GM12878 (cell line): ENCODE measurements around the gene PERCC1. TPM values are rescaled to one million over a fixed set of nuclear protein-coding genes. Genes with fewer than 3 reads are reported as not detected.

Experiments
- ATAC-seq: fragments of 200-7000 bp; cut with Tn5 transposase; 3 replicates; pipeline ENCODE4 v1.9.1; 2020; ENCODE audit warnings: mild to moderate bottlenecking, moderate library complexity
- BruUV-seq: library from RNA; stranded (reverse); fragments of 400-500 nt; replicated peaks from 2 replicates; lab custom pipeline; 2021; lab: Mats Ljungman, UMichigan
- CTCF ChIA-PET: fragments of 300-600 bp; sonication (Branson Sonifier 250); formaldehyde crosslinking; extraction: SDS; loops from one replicate; lab custom pipeline; 2021; ENCODE audit warnings: inconsistent platforms; lab: Yijun Ruan, JAX
- POLR2A ChIA-PET: fragments of 350-600 bp; formaldehyde crosslinking; extraction: SDS; loops from one replicate; lab custom pipeline; 2021; ENCODE audit warnings: inconsistent platforms; lab: Charles Lee
- RAD21 ChIA-PET: fragments of 300-600 bp; sonication (Branson Sonifier 250); formaldehyde crosslinking; loops from one replicate; lab custom pipeline; 2023; ENCODE audit warnings: antibody characterized with exemption; ENCODE audit not compliant: unreplicated experiment; lab: Charles Lee
- SMC1A ChIA-PET: fragments of 300-600 bp; sonication (Branson Sonifier 250); formaldehyde crosslinking; loops from one replicate; lab custom pipeline; 2023; ENCODE audit not compliant: unreplicated experiment, uncharacterized antibody; lab: Charles Lee
- DNase-seq: peaks from one replicate; pipeline ENCODE4 v3.0.0-alpha.2; 2011; ENCODE audit warnings: low read depth, low spot score
- FAIRE-seq: peaks from 3 replicates; lab custom pipeline; 2011; peaks lifted over from hg19 to GRCh38; lab: Jason Lieb, UNC
- H2AFZ ChIP-seq: 2 replicates; pipeline ENCODE4 v1.6.0; 2011; ENCODE audit warnings: low read depth, low read length, control low read depth; ENCODE audit not compliant: control insufficient read depth
- H3K27ac ChIP-seq: 2 replicates; pipeline ENCODE4 v1.5.1; 2011; ENCODE audit warnings: control low read depth; ENCODE audit not compliant: control insufficient read depth, insufficient read depth
- H3K27me3 ChIP-seq, 2 experiments: replicated peaks in 1 of 2; 2 replicates each; pipeline versions ENCODE4 v1.6.0 to v1.6.1; 2011; ENCODE audit warnings: low read length in 1 of 2; ENCODE audit not compliant: control insufficient read depth in 2 of 2, insufficient read depth in 2 of 2
- H3K36me3 ChIP-seq, 2 experiments: 2 replicates each; pipeline ENCODE4 v1.5.1; 2011; ENCODE audit warnings: low read length in 1 of 2; ENCODE audit not compliant: control insufficient read depth in 2 of 2, insufficient read depth in 2 of 2
- H3K4me1 ChIP-seq: 2 replicates; pipeline ENCODE4 v1.6.1; 2011; ENCODE audit warnings: mild to moderate bottlenecking, low read length, moderate library complexity, mixed read lengths; ENCODE audit not compliant: control insufficient read depth, insufficient read depth
- H3K4me2 ChIP-seq: 2 replicates; pipeline ENCODE4 v1.6.0; 2011; ENCODE audit warnings: control low read depth; ENCODE audit not compliant: control insufficient read depth, insufficient read depth
- H3K4me3 ChIP-seq: fragments of 200-600 bp; sonication (generic); 2 replicates; pipeline ENCODE4 v1.5.1; 2016
- H3K79me2 ChIP-seq: 2 replicates; pipeline ENCODE4 v1.6.0; 2011; ENCODE audit warnings: low read length; ENCODE audit not compliant: control insufficient read depth, insufficient read depth
- H3K9ac ChIP-seq: 2 replicates; pipeline ENCODE4 v1.8.0; 2011; ENCODE audit warnings: low read length, control low read depth, mixed read lengths; ENCODE audit not compliant: control insufficient read depth, insufficient read depth
- H3K9me3 ChIP-seq: replicated peaks from 3 replicates; pipeline ENCODE4 v1.5.1; 2011; ENCODE audit warnings: mild to moderate bottlenecking, low read length; ENCODE audit not compliant: control insufficient read depth, insufficient read depth
- H4K20me1 ChIP-seq: 2 replicates; pipeline ENCODE4 v1.6.0; 2011; ENCODE audit not compliant: control insufficient read depth, insufficient read depth
- BACH1 ChIP-seq: fragments of 450-650 bp; IDR thresholded peaks from 2 replicates; pipeline ENCODE4 v1.6.1; 2017; ENCODE audit warnings: mild to moderate bottlenecking, borderline replicate concordance
- CHD2 ChIP-seq: IDR thresholded peaks from 2 replicates; pipeline ENCODE4 v1.6.1; 2011; ENCODE audit warnings: low read depth, low read length, improper control_type of control experiment, borderline replicate concordance
- CREM ChIP-seq: IDR thresholded peaks from 2 replicates; pipeline ENCODE4 v1.6.1; 2014; ENCODE audit warnings: antibody characterized with exemption, low read depth
- EED ChIP-seq: sonication (generic); IDR thresholded peaks from 2 replicates; pipeline ENCODE4 v1.6.1; 2016; ENCODE audit warnings: antibody characterized with exemption, low read depth
- EZH2 ChIP-seq: IDR thresholded peaks from 2 replicates; pipeline ENCODE4 v1.6.1; 2012; ENCODE audit warnings: low read depth, mild to moderate bottlenecking, control low read depth, inconsistent platforms, low read length, borderline replicate concordance; ENCODE audit not compliant: control insufficient read depth
- HDAC2 ChIP-seq: fragments of 200-600 bp; sonication (generic); IDR thresholded peaks from 2 replicates; pipeline ENCODE4 v1.6.1; 2017
- IKZF1 ChIP-seq: fragments of 450-650 bp; conservative IDR thresholded peaks from 2 replicates; pipeline ENCODE4 v1.6.1; 2017; ENCODE audit warnings: antibody characterized with exemption, mild to moderate bottlenecking
- KLF5 ChIP-seq: fragments of 450-650 bp; IDR thresholded peaks from 2 replicates; pipeline ENCODE4 v1.6.1; 2014; ENCODE audit warnings: mild to moderate bottlenecking; ENCODE audit not compliant: partially characterized antibody
- LARP7 ChIP-seq: fragments of 450-650 bp; IDR thresholded peaks from 2 replicates; pipeline ENCODE4 v1.6.1; 2017; ENCODE audit warnings: mild to moderate bottlenecking
- RBBP5 ChIP-seq: fragments of 200-600 bp; sonication (generic); conservative IDR thresholded peaks from 2 replicates; pipeline ENCODE4 v1.6.1; 2016
- SPI1 ChIP-seq: IDR thresholded peaks from 2 replicates; pipeline ENCODE4 v1.6.1; 2011; ENCODE audit warnings: low read depth, mild to moderate bottlenecking, low read length, moderate library complexity, borderline replicate concordance; ENCODE audit not compliant: insufficient read depth
- ZSCAN29 ChIP-seq: fragments of 450-650 bp; IDR thresholded peaks from 2 replicates; pipeline ENCODE4 v1.6.1; 2017; ENCODE audit warnings: mild to moderate bottlenecking, moderate library complexity
- WGBS: methylation state at CpG from one replicate; pipeline ENCODE4 v1.1.6; 2016; ENCODE audit warnings: low lambda C conversion rate; ENCODE audit not compliant: insufficient replicate concordance, insufficient coverage; ENCODE audit errors: missing lambda C conversion rate; 5-methylcytosine and 5-hydroxymethylcytosine counted together
- in situ Hi-C: fragments of 300-500 bp; cut with MboI; formaldehyde crosslinking; loops from 9 replicates; pipeline ENCODE4 v1.14.3; 2018; ENCODE audit warnings: mixed read lengths
- intact Hi-C: fragments of 100-400 bp; cut with micrococcal nuclease; formaldehyde crosslinking; loops from one replicate; pipeline ENCODE4 v1.14.2; 2022; ENCODE audit not compliant: unreplicated experiment
- polyA plus RNA-seq, 11 experiments: library from polyadenylated mRNA; depleted of rRNA in 4 of 11; unstranded in 6 of 11; stranded (reverse) in 5 of 11; fragments of >200 nt; fragmentation: Nextera tagmentation in 4 of 11; fragmentation: Illumina TruSeq in 1 of 11; extraction: Ambion mirVana in 4 of 11; extraction: Trizol in 1 of 11; gene quantifications; 1 replicate in 1 of 11; 2 replicates in 10 of 11; pipeline versions ENCODE4 v1.2.1 to v1.2.3, GENCODE V29; 2011 to 2016; ENCODE audit warnings: inconsistent platforms in 2 of 11, missing spikeins in 2 of 11, low read depth in 1 of 11
- total RNA-seq, 4 experiments: library from RNA; depleted of rRNA in 3 of 4; stranded (reverse); fragments of >200 nt in 3 of 4; fragmentation: Illumina TruSeq in 1 of 4; extraction: Trizol in 1 of 4; gene quantifications; 2 replicates each; pipeline versions ENCODE4 v1.2.1 to v1.2.3, GENCODE V29; 2013 to 2021
- TF ChIP-seq, protein P1 (sequence below): IDR thresholded peaks from 2 replicates; pipeline ENCODE4 v1.6.1; 2012; ENCODE audit warnings: low read length, inconsistent platforms

PERCC1 gene
- total and polyA plus RNA-seq, 10 of the 15 experiments (the other 5 are each of a cell fraction or from before 2014, with no cell fraction given): not detected

DNA sequence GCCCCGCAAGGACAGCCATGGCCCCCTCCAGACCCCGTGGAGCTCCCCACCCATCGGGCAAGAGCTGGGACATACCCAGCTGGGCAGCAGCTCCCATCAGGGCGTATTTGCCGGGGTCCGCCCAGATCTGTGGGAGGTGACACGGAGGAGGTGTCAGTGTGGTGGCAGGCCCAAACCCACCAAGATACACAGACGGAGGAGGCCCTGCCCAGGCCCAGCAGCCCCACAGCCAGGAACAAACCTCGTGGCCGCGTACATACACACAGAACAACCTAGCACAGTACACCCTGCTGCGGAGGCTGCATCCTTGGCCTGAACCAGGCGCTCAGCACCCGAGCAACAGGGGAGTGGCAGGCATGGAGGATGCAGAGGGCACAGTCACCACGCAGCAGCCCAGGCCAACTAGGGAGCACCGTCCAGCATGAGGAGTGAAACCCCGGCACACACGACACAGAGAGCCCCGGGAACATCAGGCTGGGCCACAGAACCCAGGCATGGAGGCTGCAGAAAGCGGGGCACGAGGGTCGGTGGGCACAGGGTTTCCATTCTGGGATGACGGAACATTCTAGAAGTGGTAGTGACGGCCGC lies 18.4 kb downstream of the PERCC1 start:
- ChIA-PET RAD21 (no interaction called here), SMC1A (no interaction called here), POLR2A (no interaction called here), CTCF (no interaction called here)
- Histone ChIP-seq H3K27ac (no peak overlapping the region), H3K9ac (no peak overlapping the region), H3K4me2 (no peak overlapping the region), H3K27me3 (no peaks in the 10 kb centered on the region), H3K36me3 (no peaks in the 10 kb centered on the region; a peak in 2 of 4 replicates), H3K9me3 (no peaks in the 10 kb centered on the region), H3K4me1 (no peaks in the 10 kb centered on the region), H4K20me1 (no peaks in the 10 kb centered on the region), H3K79me2 (no peaks in the 10 kb centered on the region), H3K4me3 (no peak overlapping the region), H2AFZ (no peak overlapping the region)
- DNase-seq: no peak
- intact Hi-C loops (no loop called here), in situ Hi-C loops (no loop called here)
- ATAC-seq: no peak
- no TSS peak for BruUV-seq
- FAIRE-seq: no peak
- 92% methylated on average over 25 of the region's 25 CpGs for WGBS
- TF ChIP-seq SPI1: no peak
- no peak for TF ChIP-seq EED
- TF ChIP-seq BACH1: no peak
- no peak for TF ChIP-seq RBBP5
- TF ChIP-seq LARP7: no peak
- TF ChIP-seq ZSCAN29: no peak
- no peak for TF ChIP-seq CHD2
- no peak for TF ChIP-seq HDAC2
- TF ChIP-seq KLF5: no peak
- no peak for TF ChIP-seq IKZF1
- TF ChIP-seq EZH2: no peak
- TF ChIP-seq, protein P1, sequence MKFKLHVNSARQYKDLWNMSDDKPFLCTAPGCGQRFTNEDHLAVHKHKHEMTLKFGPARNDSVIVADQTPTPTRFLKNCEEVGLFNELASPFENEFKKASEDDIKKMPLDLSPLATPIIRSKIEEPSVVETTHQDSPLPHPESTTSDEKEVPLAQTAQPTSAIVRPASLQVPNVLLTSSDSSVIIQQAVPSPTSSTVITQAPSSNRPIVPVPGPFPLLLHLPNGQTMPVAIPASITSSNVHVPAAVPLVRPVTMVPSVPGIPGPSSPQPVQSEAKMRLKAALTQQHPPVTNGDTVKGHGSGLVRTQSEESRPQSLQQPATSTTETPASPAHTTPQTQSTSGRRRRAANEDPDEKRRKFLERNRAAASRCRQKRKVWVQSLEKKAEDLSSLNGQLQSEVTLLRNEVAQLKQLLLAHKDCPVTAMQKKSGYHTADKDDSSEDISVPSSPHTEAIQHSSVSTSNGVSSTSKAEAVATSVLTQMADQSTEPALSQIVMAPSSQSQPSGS: no peak
- no peak for TF ChIP-seq CREM
